H9 (cell line): ENCODE results near the gene ST6GALNAC6. TPM values are rescaled to one million over a fixed set of nuclear protein-coding genes. Genes with fewer than 3 reads are reported as not detected.
"Not testable (repeated sequence)": the region's sequence is repeated elsewhere in the genome, so short reads cannot be mapped to it uniquely, and the experiment has no call there.

Experiments
- DNase-seq: peaks from one replicate; pipeline ENCODE4 v3.0.0-alpha.2; 2017
- H2AFZ ChIP-seq: one replicate; pipeline ENCODE4 v1.6.1; 2013; ENCODE audit warnings: mild to moderate bottlenecking, low read length, control low read depth, moderate library complexity
- H2AK5ac ChIP-seq: 2 replicates; pipeline ENCODE4 v1.6.1; 2013; ENCODE audit warnings: low read length, control low read depth, mixed read lengths; ENCODE audit not compliant: insufficient read length
- H2BK120ac ChIP-seq: one replicate; pipeline ENCODE4 v1.6.1; 2013; ENCODE audit warnings: low read depth, mild to moderate bottlenecking, low read length, control low read depth, inconsistent platforms; ENCODE audit not compliant: poor library complexity, severe bottlenecking
- H2BK12ac ChIP-seq: 2 replicates; pipeline ENCODE4 v1.6.1; 2013; ENCODE audit warnings: low read length, control low read depth, mixed read lengths, low read depth; ENCODE audit not compliant: insufficient read length
- H2BK15ac ChIP-seq: 2 replicates; pipeline ENCODE4 v1.6.1; 2013; ENCODE audit warnings: low read depth, low read length, control low read depth
- H2BK20ac ChIP-seq: one replicate; pipeline ENCODE4 v1.6.1; 2013; ENCODE audit warnings: low read depth, mild to moderate bottlenecking, low read length, control low read depth, inconsistent platforms; ENCODE audit not compliant: poor library complexity, severe bottlenecking
- H2BK5ac ChIP-seq: 2 replicates; pipeline ENCODE4 v1.6.1; 2013; ENCODE audit warnings: low read length, control low read depth, mixed read lengths; ENCODE audit not compliant: insufficient read length
- H3K14ac ChIP-seq: 2 replicates; pipeline ENCODE4 v1.6.1; 2013; ENCODE audit warnings: low read length, control low read depth; ENCODE audit not compliant: insufficient read depth
- H3K18ac ChIP-seq: 2 replicates; pipeline ENCODE4 v1.6.1; 2013; ENCODE audit warnings: low read depth, mild to moderate bottlenecking, mixed read lengths, low read length, control low read depth; ENCODE audit not compliant: insufficient read length
- H3K23ac ChIP-seq: 2 replicates; pipeline ENCODE4 v1.6.1; 2013; ENCODE audit warnings: low read length, control low read depth, mixed read lengths, low read depth; ENCODE audit not compliant: insufficient read length
- H3K23me2 ChIP-seq: 2 replicates; pipeline ENCODE4 v1.6.1; 2013; ENCODE audit warnings: low read depth, mild to moderate bottlenecking, mixed read lengths, low read length, control low read depth; ENCODE audit not compliant: insufficient read length, poor library complexity, severe bottlenecking
- H3K27ac ChIP-seq: 2 replicates; pipeline ENCODE4 v1.5.1; 2013; ENCODE audit warnings: low read length, control low read depth, mixed read lengths, low read depth; ENCODE audit not compliant: insufficient read length
- H3K27me3 ChIP-seq: 2 replicates; pipeline ENCODE4 v1.6.1; 2013; ENCODE audit warnings: low read length, control low read depth, inconsistent platforms; ENCODE audit not compliant: insufficient read depth
- H3K4ac ChIP-seq: 2 replicates; pipeline ENCODE4 v1.6.1; 2013; ENCODE audit warnings: low read depth, mild to moderate bottlenecking, control low read depth, inconsistent platforms, low read length, moderate library complexity
- H3K4me1 ChIP-seq: 2 replicates; pipeline ENCODE4 v1.6.1; 2013; ENCODE audit warnings: low read length, control low read depth, inconsistent platforms; ENCODE audit not compliant: insufficient read depth
- H3K4me2 ChIP-seq: 2 replicates; pipeline ENCODE4 v1.6.1; 2013; ENCODE audit warnings: low read length, control low read depth, mixed read lengths; ENCODE audit not compliant: insufficient read length, insufficient read depth
- H3K56ac ChIP-seq: 2 replicates; pipeline ENCODE4 v1.6.1; 2013; ENCODE audit warnings: low read depth, mild to moderate bottlenecking, mixed read lengths, low read length, control low read depth; ENCODE audit not compliant: insufficient read length
- H3K79me1 ChIP-seq: 2 replicates; pipeline ENCODE4 v1.6.1; 2013; ENCODE audit warnings: low read depth, mild to moderate bottlenecking, moderate library complexity, low read length, control low read depth, inconsistent platforms; ENCODE audit not compliant: insufficient read depth, poor library complexity, severe bottlenecking
- H3K79me2 ChIP-seq: 2 replicates; pipeline ENCODE4 v1.6.1; 2013; ENCODE audit warnings: low read length, control low read depth, inconsistent platforms; ENCODE audit not compliant: insufficient read depth
- H3K9ac ChIP-seq: 2 replicates; pipeline ENCODE4 v1.6.1; 2013; ENCODE audit warnings: low read length, control low read depth, mixed read lengths; ENCODE audit not compliant: insufficient read length; ENCODE audit errors: extremely low read depth
- H3K9me3 ChIP-seq: one replicate; pipeline ENCODE4 v1.6.1; 2013; ENCODE audit warnings: low read depth, low read length, inconsistent platforms; ENCODE audit not compliant: control insufficient read depth
- H3T11ph ChIP-seq: one replicate; pipeline ENCODE4 v1.6.1; 2013; ENCODE audit warnings: mild to moderate bottlenecking, low read length, control low read depth, inconsistent platforms
- H4K20me1 ChIP-seq: one replicate; pipeline ENCODE4 v1.6.1; 2013; ENCODE audit not compliant: control insufficient read depth, insufficient read length, insufficient read depth
- H4K5ac ChIP-seq: 2 replicates; pipeline ENCODE4 v1.6.1; 2013; ENCODE audit warnings: low read depth, mild to moderate bottlenecking, mixed read lengths, low read length, control low read depth; ENCODE audit not compliant: insufficient read length
- H4K8ac ChIP-seq: replicated peaks from 2 replicates; pipeline ENCODE4 v1.6.1; 2013; ENCODE audit warnings: low read length, control low read depth, mixed read lengths, low read depth; ENCODE audit not compliant: insufficient read length
- H4K91ac ChIP-seq: 2 replicates; pipeline ENCODE4 v1.6.1; 2013; ENCODE audit warnings: low read depth, mild to moderate bottlenecking, moderate library complexity, mixed read lengths, low read length, control low read depth; ENCODE audit not compliant: insufficient read length
- H3K27ac Mint-ChIP-seq, 3 experiments: 2 replicates in 2 of 3; 3 replicates in 1 of 3; pipeline ENCODE4 v1.8.0; 2020 to 2021; ENCODE audit warnings: mixed read lengths in 3 of 3, mild to moderate bottlenecking in 1 of 3, moderate library complexity in 1 of 3
- H3K27me3 Mint-ChIP-seq: 2 replicates; pipeline ENCODE4 v1.8.0; 2021; ENCODE audit warnings: low read depth, mild to moderate bottlenecking, moderate library complexity, mixed read lengths
- H3K36me3 Mint-ChIP-seq, 3 experiments: 2 replicates in 2 of 3; 3 replicates in 1 of 3; pipeline ENCODE4 v1.8.0; 2020 to 2021; ENCODE audit warnings: low read depth in 3 of 3, mixed read lengths in 3 of 3; ENCODE audit not compliant: insufficient read depth in 1 of 3
- H3K4me1 Mint-ChIP-seq, 2 experiments: 2 replicates each; pipeline ENCODE4 v1.8.0; 2020; ENCODE audit warnings: mixed read lengths in 2 of 2
- H3K4me3 Mint-ChIP-seq, 2 experiments: 2 replicates in 1 of 2; 3 replicates in 1 of 2; pipeline ENCODE4 v1.8.0; 2020 to 2021; ENCODE audit warnings: mild to moderate bottlenecking in 2 of 2, mixed read lengths in 2 of 2, moderate library complexity in 1 of 2
- H3K9me3 Mint-ChIP-seq, 2 experiments: 2 replicates in 1 of 2; 3 replicates in 1 of 2; pipeline ENCODE4 v1.8.0; 2020; ENCODE audit warnings: mild to moderate bottlenecking in 2 of 2, mixed read lengths in 2 of 2, moderate library complexity in 1 of 2
- WGBS: extraction: QIAGEN DNeasy Blood & Tissue Kit; methylation state at CpG from one replicate; pipeline ENCODE4 v1.1.7; 2013; ENCODE audit warnings: missing lambda C conversion rate, low lambda C conversion rate, mixed read lengths; ENCODE audit not compliant: insufficient read length; ENCODE audit errors: extremely low coverage; 5-methylcytosine and 5-hydroxymethylcytosine counted together
- total RNA-seq: library from RNA; stranded (reverse); gene quantifications from 2 replicates; pipeline ENCODE4 v1.2.1, GENCODE V29; 2021
- TF ChIP-seq, protein P1 (sequence below): fragments of 200-600 bp; sonication (generic); conservative IDR thresholded peaks from 3 replicates; pipeline ENCODE4 v1.8.0; 2021; ENCODE audit warnings: antibody characterized with exemption, mild to moderate bottlenecking

The ST6GALNAC6 gene
- total RNA-seq, 1 experiment from 2014 or later, result 29.8 TPM

DNA sequence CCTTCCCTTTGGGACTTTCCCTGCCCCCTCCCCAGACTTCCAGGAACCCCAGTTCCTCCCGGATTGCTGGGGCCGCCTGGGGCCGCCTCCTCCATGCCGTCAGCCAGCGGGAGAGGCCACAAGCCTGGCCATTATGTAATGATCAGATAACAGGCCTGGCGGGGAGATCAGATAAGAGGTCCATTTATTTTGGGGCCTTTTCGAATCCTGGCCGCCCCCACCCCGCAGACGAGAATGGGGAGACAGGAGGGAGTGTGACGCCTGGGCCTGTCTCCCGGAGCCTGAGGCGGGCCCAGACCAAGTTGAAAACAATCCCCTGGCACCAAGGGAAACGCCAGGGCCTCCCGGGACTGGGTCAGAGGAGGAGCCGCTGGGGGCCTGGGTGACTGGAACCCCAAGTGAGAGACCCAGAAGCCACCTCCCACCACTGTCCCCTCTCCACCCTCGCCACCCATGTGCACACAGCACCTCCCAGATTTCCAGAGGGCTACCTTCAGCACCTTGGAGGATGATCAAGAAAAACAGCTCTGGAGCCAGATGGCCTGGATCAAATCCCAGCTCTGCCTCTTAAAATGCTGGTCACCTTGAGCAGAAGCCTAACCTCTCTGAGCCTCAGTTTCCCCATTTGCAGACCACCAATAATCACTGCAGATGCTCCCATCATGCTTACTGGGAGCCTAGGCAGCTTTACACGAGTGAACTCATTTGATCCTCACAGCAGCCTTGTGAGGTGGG lies 52.8 kb downstream of the ST6GALNAC6 start:
- H3K27ac ChIP-seq, result no peak overlapping the region

DNA sequence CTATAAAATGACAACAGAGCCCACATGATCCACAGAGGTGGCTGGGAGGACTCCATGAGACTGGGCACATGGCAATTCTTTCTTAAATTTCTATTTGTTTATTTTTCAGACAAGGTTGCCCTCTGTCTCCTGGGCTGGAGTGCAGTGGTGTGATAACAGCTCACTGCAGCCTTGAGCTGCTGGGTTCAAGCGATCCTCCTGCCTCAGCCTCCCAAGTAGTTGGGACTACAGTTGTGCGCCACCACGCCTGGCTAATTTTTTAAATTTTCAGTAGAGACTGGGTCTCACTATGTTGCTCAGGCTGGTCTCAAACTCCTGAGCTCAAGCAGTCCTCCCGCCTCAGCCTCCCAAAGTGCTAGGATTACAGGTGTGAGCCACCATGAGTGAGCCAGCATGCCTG lies 53.8 kb downstream of the ST6GALNAC6 start:
- H3K27ac ChIP-seq, DNase-seq, H2BK15ac ChIP-seq, H3K27me3 ChIP-seq, H3K79me1 ChIP-seq, H3K4me1 ChIP-seq, H3K27me3 Mint-ChIP-seq, H3K9me3 ChIP-seq, H2BK5ac ChIP-seq, H3K4me2 ChIP-seq, H3K23ac ChIP-seq, H4K8ac ChIP-seq, H2BK20ac ChIP-seq, H2AFZ ChIP-seq, H3K9ac ChIP-seq, H3K4me1 Mint-ChIP-seq, H3K23me2 ChIP-seq, H2AK5ac ChIP-seq, H3K56ac ChIP-seq, H3T11ph ChIP-seq, H3K4me3 Mint-ChIP-seq, H2BK120ac ChIP-seq, H2BK12ac ChIP-seq, H3K4ac ChIP-seq, H3K14ac ChIP-seq, H4K20me1 ChIP-seq, H3K36me3 Mint-ChIP-seq, H3K79me2 ChIP-seq: not testable (repeated sequence)
- H3K9me3 Mint-ChIP-seq, result peaks cover 5 to 12% of the 10 kb centered on the region in 2 experiments; a peak in 3 of 5 replicates
- peak overlapping the region; percentile 25 for H4K5ac ChIP-seq
- peak overlapping the region; percentile 44 for H4K91ac ChIP-seq
- H3K27ac Mint-ChIP-seq, result 0 out of 7 replicates have a peak overlapping the region, but pooled peaks of 1 of the 3 experiments have one; percentile 31
- peak overlapping the region; percentile 6 for H3K18ac ChIP-seq
- no CpG with 5 or more reads among the region's 4 CpGs for WGBS

More for the DNA sequence above, 52.8 kb downstream of the ST6GALNAC6 start:
- Mint-ChIP-seq H3K36me3 (peaks cover 0 to 8% (median 4%) of the 10 kb centered on the region in 3 experiments; a peak in 3 of 7 replicates), H3K27ac (no peak overlapping the region; a peak in 1 of 7 replicates), H3K4me1 (peaks cover 4 to 6% of the 10 kb centered on the region in 2 experiments; a peak in 3 of 4 replicates), H3K9me3 (peaks cover 5 to 12% of the 10 kb centered on the region in 2 experiments; a peak in 3 of 5 replicates), H3K27me3 (peaks cover 2% of the 10 kb centered on the region), H3K4me3 (no peak overlapping the region)
- Histone ChIP-seq H2BK15ac (no peak overlapping the region), H3K79me1 (no peaks in the 10 kb centered on the region), H3K4ac (no peak overlapping the region), H3K56ac (no peak overlapping the region), H3K9me3 (no peaks in the 10 kb centered on the region), H4K20me1 (no peaks in the 10 kb centered on the region), H3K79me2 (no peaks in the 10 kb centered on the region), H3K23me2 (no peaks in the 10 kb centered on the region), H3K18ac (no peak overlapping the region), H3K9ac (no peak overlapping the region), H3T11ph (no peak overlapping the region), H3K27me3 (no peaks in the 10 kb centered on the region), H2BK20ac (no peak overlapping the region), H2AK5ac (no peak overlapping the region), H4K5ac (no peak overlapping the region), H3K23ac (no peak overlapping the region), H2BK5ac (no peak overlapping the region), H3K4me1 (no peaks in the 10 kb centered on the region), H4K91ac (no peak overlapping the region), H2BK12ac (no peak overlapping the region), H2BK120ac (no peak overlapping the region), H2AFZ (no peak overlapping the region), H3K14ac (no peak overlapping the region), H4K8ac (no peak overlapping the region), H3K4me2 (no peak overlapping the region)
- TF ChIP-seq, protein P1, sequence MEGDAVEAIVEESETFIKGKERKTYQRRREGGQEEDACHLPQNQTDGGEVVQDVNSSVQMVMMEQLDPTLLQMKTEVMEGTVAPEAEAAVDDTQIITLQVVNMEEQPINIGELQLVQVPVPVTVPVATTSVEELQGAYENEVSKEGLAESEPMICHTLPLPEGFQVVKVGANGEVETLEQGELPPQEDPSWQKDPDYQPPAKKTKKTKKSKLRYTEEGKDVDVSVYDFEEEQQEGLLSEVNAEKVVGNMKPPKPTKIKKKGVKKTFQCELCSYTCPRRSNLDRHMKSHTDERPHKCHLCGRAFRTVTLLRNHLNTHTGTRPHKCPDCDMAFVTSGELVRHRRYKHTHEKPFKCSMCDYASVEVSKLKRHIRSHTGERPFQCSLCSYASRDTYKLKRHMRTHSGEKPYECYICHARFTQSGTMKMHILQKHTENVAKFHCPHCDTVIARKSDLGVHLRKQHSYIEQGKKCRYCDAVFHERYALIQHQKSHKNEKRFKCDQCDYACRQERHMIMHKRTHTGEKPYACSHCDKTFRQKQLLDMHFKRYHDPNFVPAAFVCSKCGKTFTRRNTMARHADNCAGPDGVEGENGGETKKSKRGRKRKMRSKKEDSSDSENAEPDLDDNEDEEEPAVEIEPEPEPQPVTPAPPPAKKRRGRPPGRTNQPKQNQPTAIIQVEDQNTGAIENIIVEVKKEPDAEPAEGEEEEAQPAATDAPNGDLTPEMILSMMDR, result no peak
- no peak for DNase-seq
- WGBS, result no CpG with 5 or more reads among the region's 18 CpGs
